GM18508 (cell line): ENCODE data around the gene ERBB3.

ENCODE experiments used
- ATAC-seq: cut with Tn5 transposase; IDR thresholded peaks from one replicate; pipeline ENCODE4 v1.9.1; 2021; ENCODE audit warnings: moderate number of reproducible peaks; ENCODE audit not compliant: insufficient read depth, unreplicated experiment

ERBB3 gene

DNA sequence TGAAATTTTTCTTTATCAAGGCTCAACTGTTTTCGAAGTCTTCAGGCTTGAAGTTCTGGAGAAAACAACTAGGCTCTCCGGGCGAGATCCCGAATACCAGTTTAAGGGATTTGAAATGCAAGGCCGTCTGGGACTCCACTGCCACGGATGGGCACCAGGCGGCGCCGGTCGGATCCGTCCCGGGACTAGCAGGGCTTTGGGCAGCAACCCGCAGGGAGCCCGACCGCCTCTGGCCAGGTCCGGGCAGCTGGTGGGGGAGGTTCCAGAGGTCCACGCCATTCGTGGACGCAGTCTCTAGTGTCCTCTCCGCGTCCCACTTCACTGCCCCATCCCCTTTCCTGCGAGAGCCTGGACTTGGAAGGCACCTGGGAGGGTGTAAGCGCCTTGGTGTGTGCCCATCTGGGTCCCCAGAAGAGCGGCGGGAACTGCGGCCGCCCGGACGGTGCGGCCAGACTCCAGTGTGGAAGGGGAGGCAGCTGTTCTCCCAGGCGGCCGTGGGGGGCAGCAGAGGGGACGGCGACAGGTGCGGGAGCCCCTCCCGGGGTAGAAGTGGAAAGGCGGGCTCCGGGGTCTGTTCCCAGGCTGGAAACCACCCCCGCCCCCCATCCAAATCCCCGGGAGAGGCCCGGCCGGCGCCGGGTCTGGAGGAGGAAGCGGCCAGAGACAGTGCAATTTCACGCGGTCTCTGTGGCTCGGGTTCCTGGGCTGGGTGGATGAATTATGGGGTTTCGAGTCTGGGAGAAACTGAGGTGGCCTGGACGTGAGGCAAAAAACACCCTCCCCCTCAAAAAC is 838 bp upstream of the ERBB3 start:
- ATAC-seq: no peak

DNA sequence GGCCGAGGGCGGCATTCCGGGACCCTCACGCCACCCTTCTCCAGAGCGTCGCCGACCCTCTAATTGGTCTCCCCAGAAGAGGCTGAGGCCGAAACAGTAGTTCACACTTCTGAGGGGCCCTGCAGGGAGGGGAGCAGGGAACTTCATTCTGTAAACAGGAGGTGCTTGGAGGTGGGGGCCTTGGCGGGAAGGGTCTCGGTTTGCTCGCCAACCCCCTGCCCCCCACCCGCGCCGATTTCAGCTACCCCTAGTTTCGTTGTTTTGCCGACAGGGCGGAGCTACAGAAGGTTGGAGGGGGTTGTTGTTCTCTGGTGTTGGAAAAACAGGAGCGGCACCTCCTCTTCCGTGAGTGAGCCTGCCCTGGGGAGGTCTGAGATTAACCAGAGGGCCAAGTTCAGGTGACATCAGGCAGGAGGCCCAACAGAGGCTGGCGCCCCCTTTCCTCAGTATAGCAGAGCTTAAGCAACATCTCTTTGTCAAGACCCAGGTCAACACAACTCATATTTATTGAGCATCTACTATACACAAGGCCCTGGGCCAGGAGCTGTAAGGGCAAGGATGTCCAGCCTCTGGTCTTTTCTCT is 682 bp downstream of the ERBB3 start:
- no peak for ATAC-seq

DNA sequence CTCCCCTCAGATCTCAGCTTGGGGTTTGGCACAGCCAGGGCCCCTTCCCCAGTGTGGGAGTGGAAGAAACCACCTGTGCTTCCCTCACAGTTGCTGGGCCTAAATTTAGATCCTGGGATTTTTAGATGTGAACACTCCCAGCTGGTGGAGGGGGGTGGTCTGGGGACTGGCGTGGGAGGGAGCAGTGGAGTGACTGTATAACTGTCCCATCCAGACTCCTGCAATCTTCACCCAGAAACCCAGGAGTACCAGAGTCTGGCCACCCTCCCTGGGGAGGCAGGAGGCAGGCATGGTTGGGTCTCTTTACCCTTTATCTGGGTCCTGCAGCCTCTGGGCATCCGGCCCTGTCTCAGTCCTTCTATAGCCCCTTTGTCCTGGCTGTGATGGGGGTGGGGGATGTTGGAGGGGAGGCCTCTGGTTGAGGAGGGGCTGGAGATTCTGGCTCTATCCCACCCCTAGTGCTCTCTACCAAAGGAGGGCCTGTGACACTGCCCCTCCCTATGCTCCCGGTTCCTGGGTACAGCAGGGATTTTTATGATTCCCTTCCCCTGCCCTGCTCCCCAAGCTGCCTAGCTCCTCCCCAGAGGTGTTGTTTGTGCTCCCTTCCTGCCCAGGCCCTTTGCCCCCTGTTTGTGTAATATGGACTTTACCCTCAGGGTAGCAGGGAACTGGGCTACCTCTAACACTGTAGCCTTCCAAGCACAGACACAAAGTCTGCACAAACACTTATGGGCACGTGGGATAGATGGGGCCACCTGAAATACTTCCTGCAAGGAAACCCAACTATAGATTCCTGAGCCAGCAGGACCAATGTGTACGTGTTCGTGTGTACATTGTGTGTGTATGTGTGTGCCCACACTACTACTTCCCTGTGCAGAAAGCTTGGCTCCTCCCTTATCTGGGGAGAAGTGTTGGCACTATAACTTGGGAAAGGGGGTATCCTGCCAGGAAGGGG is 1.7 kb downstream of the ERBB3 start:
- ATAC-seq: no peak

DNA sequence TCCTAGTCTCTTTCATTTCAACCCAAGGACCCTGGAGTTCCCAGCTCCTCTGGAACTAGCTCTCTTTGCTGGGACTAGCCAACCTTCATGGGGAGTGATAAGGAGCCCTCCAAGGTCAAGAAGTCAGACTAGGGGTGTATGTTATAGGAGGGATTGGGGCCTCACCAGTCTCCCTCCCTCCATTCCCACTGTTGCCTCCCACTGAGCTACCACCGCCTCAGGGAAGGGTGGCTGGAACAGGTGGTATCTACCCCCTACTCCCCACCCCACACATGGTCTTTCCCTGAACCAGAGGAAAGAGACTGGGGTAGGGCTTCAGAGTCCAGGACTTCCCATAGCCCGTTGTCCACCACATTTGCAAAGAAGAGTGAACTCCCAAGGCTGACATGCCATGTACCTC is 2.4 kb downstream of the ERBB3 start:
- ATAC-seq: no peak

DNA sequence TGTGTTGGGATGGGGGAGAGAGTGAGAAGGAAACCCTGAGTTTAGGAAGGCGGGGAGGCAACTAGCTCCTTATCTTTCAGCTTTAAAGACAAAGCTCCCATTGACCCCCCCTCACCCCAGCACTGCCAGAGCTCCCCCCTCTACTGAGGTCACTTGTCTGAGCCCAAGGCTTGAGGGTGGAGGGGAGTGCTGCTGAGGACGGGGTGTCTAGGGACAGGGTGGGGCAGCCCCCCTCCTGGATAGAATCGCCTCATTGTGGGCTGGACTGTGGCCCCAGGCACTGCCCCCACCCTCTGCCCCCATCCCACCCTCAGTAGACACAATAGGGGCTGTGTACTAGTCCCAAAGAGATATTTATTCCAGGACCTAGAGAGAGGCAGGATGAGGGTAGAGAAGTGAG is 3.0 kb downstream of the ERBB3 start:
- ATAC-seq: no peak

DNA sequence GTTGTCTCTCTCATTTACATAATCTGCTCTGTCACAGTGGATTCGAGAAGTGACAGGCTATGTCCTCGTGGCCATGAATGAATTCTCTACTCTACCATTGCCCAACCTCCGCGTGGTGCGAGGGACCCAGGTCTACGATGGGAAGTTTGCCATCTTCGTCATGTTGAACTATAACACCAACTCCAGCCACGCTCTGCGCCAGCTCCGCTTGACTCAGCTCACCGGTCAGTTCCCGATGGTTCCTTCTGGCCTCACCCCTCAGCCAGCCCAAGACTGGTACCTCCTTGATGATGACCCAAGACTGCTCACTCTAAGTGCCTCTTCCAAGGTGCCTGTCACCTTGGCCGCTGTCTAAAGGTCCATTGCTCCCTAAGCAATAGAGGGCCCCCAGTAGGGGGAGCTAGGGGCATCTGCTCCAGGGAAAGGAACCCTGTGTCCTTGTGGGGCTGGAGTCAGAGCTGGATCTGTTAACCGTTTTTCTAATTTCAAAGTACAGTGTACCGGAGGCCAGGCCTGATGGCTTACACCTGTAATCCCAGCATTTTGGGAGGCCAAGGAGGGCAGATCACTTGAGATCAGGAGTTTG is 5.1 kb downstream of the ERBB3 start:
- no peak for ATAC-seq

DNA sequence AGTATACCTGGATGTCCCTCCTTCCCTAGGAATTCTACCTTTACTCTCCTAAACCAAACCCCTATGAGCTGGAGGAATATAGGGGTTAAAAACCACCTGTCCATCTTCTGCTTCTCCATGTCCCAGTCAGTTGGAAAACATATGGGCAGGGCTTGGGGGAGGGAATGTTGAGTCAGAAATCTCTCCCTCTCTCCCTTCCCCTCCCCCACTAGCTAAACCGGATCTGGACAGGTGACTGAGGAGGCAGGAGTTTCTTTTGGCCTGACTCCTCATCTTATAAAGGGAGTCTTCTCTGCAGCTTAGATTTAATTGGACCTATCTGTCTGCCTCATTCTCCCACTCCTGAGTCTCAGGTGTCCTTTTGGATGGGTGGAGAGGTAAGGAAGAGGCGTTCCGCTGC is 6.1 kb downstream of the ERBB3 start:
- ATAC-seq: no peak

DNA sequence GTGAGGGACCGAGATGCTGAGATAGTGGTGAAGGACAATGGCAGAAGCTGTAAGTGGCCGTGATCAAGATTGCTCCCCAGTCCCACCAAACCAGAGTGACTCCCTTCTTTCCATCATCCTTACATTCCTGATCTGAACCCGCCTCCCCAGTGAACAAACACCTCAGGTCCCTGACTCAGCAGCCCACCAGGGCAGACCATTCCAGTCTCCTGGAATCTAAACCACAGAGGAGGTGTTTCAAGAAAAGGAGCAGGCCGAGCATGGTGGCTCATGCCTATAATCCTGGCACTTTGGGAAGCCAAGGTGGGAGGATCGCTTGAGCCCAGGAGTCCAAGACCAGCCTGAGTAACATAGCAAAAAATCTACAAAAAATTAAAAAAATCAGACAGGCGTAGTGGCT is 6.6 kb downstream of the ERBB3 start:
- ATAC-seq: no peak

DNA sequence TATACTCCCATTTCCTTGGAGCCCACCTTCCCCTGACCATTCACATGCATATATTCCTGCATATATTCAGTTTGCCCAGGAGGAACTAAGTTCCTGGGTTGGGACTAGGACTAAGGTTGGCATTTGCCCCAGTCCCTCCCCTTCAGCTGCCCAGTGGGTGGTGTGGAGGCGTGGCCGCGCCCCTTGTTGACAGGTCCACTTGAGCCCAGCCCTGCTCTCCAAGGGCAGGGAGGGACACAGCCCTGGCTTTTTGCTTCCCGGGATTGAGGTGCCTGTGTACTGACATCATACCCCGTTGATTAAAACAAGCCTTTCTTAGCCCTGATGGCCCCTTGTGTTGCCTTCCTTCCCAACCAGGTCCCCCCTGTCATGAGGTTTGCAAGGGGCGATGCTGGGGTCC is 7.3 kb downstream of the ERBB3 start:
- no peak for ATAC-seq

DNA sequence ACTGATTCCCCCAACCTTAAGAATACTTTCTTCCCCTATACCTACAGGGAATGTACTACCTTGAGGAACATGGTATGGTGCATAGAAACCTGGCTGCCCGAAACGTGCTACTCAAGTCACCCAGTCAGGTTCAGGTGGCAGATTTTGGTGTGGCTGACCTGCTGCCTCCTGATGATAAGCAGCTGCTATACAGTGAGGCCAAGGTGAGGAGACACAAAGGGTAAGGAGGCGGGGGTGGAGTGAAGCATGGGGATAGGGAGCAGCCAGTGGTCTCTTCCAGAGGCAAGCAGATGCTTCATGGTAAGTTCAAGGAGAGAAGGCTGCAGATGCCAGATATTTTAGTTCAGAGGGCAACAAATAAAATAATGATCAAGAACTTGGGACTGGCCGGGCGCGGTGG is 17.8 kb downstream of the ERBB3 start:
- no peak for ATAC-seq

DNA sequence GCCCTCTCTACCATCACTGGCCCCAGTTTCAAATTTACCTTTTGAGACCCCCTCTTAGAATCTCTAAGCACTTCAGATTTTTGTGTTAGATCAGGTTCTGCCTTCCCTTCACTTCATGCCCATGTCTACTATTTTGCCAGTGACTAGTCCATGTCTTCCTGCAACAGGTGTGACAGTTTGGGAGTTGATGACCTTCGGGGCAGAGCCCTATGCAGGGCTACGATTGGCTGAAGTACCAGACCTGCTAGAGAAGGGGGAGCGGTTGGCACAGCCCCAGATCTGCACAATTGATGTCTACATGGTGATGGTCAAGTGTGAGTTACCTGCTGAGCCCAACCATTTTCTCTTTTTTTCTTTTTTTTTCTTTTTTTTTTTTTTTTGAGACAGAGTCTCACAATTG is 18.6 kb downstream of the ERBB3 start:
- ATAC-seq: no peak

DNA sequence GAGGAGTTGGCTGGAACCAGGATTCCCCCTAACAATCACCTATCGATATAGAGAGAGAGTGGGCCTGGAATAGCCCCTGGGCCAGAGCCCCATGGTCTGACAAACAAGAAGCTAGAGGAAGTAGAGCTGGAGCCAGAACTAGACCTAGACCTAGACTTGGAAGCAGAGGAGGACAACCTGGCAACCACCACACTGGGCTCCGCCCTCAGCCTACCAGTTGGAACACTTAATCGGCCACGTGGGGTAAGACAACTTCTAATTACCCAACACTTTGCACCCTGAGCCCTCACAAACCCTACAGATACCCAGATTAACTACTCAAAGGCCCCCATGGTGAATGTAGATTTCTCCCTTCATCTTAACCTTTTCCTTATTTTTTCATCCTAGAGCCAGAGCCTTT is 19.8 kb downstream of the ERBB3 start:
- no peak for ATAC-seq

DNA sequence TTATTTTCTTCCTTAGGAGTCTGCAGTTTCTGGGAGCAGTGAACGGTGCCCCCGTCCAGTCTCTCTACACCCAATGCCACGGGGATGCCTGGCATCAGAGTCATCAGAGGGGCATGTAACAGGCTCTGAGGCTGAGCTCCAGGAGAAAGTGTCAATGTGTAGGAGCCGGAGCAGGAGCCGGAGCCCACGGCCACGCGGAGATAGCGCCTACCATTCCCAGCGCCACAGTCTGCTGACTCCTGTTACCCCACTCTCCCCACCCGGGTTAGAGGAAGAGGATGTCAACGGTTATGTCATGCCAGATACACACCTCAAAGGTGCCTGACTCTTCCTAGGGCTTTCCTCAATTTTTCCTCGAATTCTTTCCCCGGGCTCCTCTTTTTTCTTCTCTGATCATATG is 21.1 kb downstream of the ERBB3 start:
- no peak for ATAC-seq

DNA sequence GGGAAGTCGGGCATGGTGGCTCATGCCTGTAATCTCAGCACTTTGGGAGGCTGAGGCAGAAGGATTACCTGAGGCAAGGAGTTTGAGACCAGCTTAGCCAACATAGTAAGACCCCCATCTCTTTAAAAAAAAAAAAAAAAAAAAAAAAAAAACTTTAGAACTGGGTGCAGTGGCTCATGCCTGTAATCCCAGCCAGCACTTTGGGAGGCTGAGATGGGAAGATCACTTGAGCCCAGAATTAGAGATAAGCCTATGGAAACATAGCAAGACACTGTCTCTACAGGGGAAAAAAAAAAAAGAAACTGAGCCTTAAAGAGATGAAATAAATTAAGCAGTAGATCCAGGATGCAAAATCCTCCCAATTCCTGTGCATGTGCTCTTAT is 22.7 kb downstream of the ERBB3 start:
- ATAC-seq: no peak

DNA sequence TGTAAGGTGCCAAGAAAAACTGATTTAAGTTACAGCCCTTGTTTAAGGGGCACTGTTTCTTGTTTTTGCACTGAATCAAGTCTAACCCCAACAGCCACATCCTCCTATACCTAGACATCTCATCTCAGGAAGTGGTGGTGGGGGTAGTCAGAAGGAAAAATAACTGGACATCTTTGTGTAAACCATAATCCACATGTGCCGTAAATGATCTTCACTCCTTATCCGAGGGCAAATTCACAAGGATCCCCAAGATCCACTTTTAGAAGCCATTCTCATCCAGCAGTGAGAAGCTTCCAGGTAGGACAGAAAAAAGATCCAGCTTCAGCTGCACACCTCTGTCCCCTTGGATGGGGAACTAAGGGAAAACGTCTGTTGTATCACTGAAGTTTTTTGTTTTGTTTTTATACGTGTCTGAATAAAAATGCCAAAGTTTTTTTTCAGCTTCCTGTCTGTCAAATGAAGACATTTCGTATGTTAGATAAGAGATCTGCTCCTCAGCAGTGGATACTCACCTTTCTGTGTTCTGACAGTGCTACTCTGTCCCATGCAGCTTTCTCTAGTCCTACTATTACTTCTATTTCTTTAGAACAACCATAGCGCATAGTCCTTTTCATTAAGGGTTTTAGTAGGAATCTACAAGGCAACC is 23.2 kb downstream of the ERBB3 start:
- ATAC-seq: no peak

DNA sequence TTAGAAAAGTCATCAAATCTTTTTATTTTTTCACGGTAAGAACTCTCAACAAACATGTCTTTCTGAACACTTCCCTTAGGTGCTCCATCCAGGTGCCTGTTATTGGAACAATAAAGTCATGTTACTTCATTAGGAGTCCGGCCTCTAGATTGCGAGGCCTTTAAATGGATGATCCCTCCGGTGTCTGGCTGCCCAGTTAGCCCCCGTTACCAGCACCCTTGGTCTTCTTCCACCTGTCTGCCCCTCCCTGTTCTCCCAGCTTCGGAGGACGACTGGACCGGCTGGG is 23.8 kb downstream of the ERBB3 start:
- no peak for ATAC-seq

DNA sequence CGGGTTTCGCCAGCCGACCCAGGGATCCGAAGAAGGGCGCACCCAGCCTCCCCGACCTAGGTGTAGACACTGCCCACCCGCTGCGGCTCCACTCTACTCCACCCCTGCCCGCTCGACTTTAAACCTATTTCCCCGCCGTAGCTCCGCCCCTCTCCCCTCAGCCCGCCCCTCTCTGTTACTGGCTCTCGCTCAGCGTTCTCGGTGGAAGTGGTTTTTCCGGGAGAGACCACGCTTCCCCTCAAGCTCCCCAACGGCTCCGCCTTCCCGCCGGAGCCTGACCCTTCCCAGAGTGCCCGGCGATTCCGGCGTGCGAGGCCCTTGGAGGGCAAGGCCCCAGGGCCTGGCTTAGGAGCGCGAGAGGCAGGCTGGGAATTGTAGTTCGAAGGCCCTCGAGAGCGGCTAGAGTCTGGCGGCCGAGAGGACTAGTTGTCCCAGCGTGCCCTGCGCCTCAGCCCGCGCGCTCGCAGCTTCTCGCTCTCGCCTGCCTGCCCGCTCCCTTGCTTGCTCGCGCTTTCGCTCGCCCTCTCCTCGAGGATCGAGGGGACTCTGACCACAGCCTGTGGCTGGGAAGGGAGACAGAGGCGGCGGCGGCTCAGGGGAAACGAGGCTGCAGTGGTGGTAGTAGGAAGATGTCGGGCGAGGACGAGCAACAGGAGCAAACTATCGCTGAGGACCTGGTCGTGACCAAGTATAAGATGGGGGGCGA is 24.3 kb downstream of the ERBB3 start, which contains the start of gene PA2G4:
PA2G4 (plus strand) TSS at position 451 of the 706 bp plus-strand sequence; CDS start at position 630, 179 bp downstream.
- peak; percentile 80 for ATAC-seq

DNA sequence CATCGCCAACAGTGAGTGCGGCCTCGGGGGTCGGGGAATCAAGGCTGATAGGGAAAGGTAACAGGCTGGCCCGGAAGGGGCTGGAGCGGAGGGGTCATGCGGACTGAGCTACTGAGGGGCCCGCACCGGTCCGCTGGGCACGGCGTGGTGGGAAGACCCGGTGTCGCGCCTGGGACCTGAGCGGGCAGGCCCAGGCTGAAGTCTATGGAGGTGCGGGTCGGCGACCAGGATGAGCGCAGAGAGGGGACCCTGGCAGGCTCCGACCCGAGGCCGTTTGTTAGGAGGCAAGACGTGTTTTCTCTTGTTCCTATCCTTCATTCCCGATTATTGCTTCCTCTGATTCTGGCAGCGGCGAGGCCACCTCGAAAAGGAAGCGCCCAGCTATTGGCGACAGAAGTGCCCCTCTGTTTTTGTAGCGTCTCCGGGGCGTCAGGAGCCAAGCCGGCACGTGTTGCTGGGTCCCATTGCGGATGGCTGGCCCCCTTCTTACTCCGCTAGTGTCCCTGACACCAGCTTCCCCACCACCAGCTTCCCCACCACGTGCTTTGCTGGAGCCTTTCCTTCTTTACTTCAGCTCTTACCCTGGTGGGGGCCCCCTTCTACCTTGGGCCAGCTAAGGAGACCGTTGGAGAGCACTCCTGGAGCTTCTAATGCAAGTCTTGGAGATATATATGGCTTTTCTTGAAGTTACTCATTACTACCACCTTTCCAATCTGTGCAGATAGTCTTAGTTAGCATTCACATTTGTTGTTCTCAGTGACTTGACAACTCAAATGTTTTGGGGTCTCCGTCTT is 25.0 kb downstream of the ERBB3 start:
- ATAC-seq: no peak

DNA sequence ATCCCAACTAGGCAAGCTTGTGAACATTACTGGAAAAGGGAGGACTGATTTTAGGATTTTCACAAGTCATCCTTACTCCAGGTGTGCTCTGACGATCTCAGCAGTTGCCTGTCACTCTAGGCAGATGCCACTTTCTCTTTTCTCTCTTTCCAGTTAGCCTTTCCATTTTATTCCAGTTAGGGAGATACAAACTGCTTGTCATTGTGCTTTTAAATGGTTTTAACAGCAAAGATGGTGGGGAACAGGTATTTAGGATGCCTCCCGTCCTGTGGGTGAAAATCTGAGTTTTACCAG is 25.6 kb downstream of the ERBB3 start:
- ATAC-seq: no peak
